ENCODE data around the gene ZP2.
"Not testable (repeated sequence)": the region's sequence is repeated elsewhere in the genome, so short reads cannot be mapped to it uniquely, and the experiment has no call there.

ZP2 gene

DNA sequence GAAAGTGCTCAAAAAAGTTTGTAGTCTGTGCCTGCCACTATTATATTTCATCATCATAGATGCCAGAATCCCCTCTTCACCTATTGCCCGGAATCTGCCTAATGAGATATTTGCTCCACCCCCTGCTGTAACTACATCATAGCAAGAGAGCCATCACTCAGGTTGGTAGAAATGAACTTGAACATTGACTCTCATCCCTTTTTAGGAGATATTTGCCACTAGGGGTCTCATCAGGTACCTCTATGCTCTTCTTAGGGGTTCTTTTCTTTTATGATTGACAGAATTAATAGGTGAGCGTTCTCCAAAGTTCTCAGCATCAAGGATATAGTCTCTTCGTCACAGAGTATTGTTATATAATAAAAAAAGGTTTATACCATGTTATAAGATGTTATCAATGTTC lies 42.1 kb upstream of the ZP2 start:
- POLR2A ChIA-PET: no interaction called here
- no peak overlapping the region for H3K27ac ChIP-seq (ENCODE audit: extremely low read depth, low read depth, low read length)
- H3K9me3 ChIP-seq (ENCODE audit: control insufficient read depth, insufficient read depth, low read depth, low read length): no peaks in the 10 kb centered on the region
- CTCF ChIA-PET: interaction anchor here (0.6 to 1.0 kb wide), 2 partner anchors 98 to 286 kb away, joined by 3 read pairs; no protein-coding TSS in a partner anchor
- no peaks in the 10 kb centered on the region for H3K36me3 ChIP-seq (ENCODE audit: control insufficient read depth in 2 of 2, insufficient read depth in 1 of 2, low read length in 2 of 2)
- no peak for TF ChIP-seq ZNF664 (tag by site-specific recombination; IDR thresholded peaks at IDR 0.05)
- no peak for TF ChIP-seq ZNF146 (tag by site-specific recombination; IDR thresholded peaks at IDR 0.05)
- no peak for TF ChIP-seq ZBTB21 (tag by site-specific recombination; IDR thresholded peaks at IDR 0.05)
- TF ChIP-seq ZNF660 (tag by site-specific recombination; IDR thresholded peaks at IDR 0.05): no peak
- TF ChIP-seq, protein P1, sequence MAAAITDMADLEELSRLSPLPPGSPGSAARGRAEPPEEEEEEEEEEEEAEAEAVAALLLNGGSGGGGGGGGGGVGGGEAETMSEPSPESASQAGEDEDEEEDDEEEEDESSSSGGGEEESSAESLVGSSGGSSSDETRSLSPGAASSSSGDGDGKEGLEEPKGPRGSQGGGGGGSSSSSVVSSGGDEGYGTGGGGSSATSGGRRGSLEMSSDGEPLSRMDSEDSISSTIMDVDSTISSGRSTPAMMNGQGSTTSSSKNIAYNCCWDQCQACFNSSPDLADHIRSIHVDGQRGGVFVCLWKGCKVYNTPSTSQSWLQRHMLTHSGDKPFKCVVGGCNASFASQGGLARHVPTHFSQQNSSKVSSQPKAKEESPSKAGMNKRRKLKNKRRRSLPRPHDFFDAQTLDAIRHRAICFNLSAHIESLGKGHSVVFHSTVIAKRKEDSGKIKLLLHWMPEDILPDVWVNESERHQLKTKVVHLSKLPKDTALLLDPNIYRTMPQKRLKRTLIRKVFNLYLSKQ (tag by site-specific recombination; IDR thresholded peaks at IDR 0.05; ENCODE audit: borderline replicate concordance): no peak
- no peak for TF ChIP-seq ZBTB6 (tag by site-specific recombination; IDR thresholded peaks at IDR 0.05)
- H3K4me1 ChIP-seq (ENCODE audit: control insufficient read depth, insufficient read depth, low read length): no peaks in the 10 kb centered on the region
- H3K4me3 ChIP-seq (ENCODE audit: low read depth, low read length): no peak overlapping the region

DNA sequence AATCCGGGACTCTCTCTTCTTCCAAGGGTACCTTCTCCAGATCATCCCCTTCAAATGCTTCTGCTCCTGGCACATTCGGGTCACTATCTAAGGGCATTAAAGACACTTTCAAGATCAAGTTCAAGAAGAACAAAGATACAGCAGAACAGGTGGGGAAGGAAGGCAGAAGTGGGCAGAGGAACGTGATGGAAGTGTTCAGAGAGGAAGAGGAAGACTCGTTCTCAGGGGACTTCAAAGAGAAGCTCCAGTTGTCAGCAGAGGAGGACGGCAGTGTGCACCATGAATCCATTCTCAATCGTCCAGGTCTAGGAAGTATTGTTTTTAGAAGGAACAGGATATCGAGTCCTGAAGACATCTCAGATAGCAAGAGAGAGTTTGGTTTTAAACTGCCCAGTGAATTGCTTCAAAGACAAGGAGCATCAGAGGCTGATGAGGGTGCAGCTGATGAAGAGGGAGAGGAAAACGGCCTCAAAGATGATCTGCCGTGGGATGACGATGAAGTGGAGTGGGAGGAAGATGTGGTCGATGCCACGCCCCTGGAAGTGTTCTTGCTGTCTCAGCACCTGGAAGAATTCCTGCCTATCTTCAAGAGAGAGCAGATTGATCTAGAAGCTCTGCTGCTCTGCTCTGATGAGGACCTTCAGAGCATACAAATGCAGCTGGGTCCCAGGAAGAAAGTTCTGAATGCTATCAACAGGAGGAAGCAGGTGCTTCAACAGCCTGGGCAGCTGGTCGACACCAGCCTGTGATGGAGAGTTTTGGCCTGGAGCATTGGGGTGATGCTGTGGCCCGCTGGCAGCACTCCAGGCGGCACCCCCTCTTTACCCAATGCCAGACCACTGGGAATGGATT lies 38.9 kb upstream of the ZP2 start:
- no peaks in the 10 kb centered on the region for H3K36me3 ChIP-seq (ENCODE audit: control insufficient read depth in 2 of 2, insufficient read depth in 1 of 2, low read length in 2 of 2)
- ChIA-PET POLR2A (no interaction called here), CTCF (no interaction called here)
- TF ChIP-seq, protein P2, sequence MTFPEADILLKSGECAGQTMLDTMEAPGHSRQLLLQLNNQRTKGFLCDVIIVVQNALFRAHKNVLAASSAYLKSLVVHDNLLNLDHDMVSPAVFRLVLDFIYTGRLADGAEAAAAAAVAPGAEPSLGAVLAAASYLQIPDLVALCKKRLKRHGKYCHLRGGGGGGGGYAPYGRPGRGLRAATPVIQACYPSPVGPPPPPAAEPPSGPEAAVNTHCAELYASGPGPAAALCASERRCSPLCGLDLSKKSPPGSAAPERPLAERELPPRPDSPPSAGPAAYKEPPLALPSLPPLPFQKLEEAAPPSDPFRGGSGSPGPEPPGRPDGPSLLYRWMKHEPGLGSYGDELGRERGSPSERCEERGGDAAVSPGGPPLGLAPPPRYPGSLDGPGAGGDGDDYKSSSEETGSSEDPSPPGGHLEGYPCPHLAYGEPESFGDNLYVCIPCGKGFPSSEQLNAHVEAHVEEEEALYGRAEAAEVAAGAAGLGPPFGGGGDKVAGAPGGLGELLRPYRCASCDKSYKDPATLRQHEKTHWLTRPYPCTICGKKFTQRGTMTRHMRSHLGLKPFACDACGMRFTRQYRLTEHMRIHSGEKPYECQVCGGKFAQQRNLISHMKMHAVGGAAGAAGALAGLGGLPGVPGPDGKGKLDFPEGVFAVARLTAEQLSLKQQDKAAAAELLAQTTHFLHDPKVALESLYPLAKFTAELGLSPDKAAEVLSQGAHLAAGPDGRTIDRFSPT (tag by site-specific recombination; IDR thresholded peaks at IDR 0.05): no peak
- TF ChIP-seq ZNF449 (tag by site-specific recombination; IDR thresholded peaks at IDR 0.05): no peak
- TF ChIP-seq, protein P3, sequence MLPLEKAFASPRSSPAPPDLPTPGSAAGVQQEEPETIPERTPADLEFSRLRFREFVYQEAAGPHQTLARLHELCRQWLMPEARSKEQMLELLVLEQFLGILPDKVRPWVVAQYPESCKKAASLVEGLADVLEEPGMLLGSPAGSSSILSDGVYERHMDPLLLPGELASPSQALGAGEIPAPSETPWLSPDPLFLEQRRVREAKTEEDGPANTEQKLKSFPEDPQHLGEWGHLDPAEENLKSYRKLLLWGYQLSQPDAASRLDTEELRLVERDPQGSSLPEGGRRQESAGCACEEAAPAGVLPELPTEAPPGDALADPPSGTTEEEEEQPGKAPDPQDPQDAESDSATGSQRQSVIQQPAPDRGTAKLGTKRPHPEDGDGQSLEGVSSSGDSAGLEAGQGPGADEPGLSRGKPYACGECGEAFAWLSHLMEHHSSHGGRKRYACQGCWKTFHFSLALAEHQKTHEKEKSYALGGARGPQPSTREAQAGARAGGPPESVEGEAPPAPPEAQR (tag by site-specific recombination; IDR thresholded peaks at IDR 0.05): no peak
- TF ChIP-seq ZBTB17 (tag by site-specific recombination; IDR thresholded peaks at IDR 0.05): no peak
- no peak for TF ChIP-seq ZNF561 (tag by site-specific recombination; IDR thresholded peaks at IDR 0.05; ENCODE audit: borderline replicate concordance)
- no peak for TF ChIP-seq ZNF132 (tag by site-specific recombination; IDR thresholded peaks at IDR 0.05; ENCODE audit: borderline replicate concordance)
- TF ChIP-seq, protein P4, sequence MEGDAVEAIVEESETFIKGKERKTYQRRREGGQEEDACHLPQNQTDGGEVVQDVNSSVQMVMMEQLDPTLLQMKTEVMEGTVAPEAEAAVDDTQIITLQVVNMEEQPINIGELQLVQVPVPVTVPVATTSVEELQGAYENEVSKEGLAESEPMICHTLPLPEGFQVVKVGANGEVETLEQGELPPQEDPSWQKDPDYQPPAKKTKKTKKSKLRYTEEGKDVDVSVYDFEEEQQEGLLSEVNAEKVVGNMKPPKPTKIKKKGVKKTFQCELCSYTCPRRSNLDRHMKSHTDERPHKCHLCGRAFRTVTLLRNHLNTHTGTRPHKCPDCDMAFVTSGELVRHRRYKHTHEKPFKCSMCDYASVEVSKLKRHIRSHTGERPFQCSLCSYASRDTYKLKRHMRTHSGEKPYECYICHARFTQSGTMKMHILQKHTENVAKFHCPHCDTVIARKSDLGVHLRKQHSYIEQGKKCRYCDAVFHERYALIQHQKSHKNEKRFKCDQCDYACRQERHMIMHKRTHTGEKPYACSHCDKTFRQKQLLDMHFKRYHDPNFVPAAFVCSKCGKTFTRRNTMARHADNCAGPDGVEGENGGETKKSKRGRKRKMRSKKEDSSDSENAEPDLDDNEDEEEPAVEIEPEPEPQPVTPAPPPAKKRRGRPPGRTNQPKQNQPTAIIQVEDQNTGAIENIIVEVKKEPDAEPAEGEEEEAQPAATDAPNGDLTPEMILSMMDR (tag by site-specific recombination; IDR thresholded peaks at IDR 0.05): no peak
- no peak for TF ChIP-seq WT1 (tag by site-specific recombination; IDR thresholded peaks at IDR 0.05)
- TF ChIP-seq ZBTB48 (tag by site-specific recombination; IDR thresholded peaks at IDR 0.05): no peak
- no peak for TF ChIP-seq ZNF776 (tag by site-specific recombination; IDR thresholded peaks at IDR 0.05; ENCODE audit: borderline replicate concordance)
- TF ChIP-seq OSR2 (tag by site-specific recombination; IDR thresholded peaks at IDR 0.05): no peak
- no peak for TF ChIP-seq ZNF510 (tag by site-specific recombination; IDR thresholded peaks at IDR 0.05; ENCODE audit: insufficient replicate concordance)
- TF ChIP-seq SP2 (tag by site-specific recombination; IDR thresholded peaks at IDR 0.05): no peak
- TF ChIP-seq ZNF777 (tag by site-specific recombination; IDR thresholded peaks at IDR 0.05; ENCODE audit: borderline replicate concordance): no peak
- no peak for TF ChIP-seq ZNF416 (tag by site-specific recombination; IDR thresholded peaks at IDR 0.05)
- H3K4me3 ChIP-seq (ENCODE audit: low read depth, low read length): no peak overlapping the region
- H3K27ac ChIP-seq (ENCODE audit: extremely low read depth, low read depth, low read length): no peak overlapping the region
- no peaks in the 10 kb centered on the region for H3K9me3 ChIP-seq (ENCODE audit: control insufficient read depth, insufficient read depth, low read depth, low read length)
- H3K4me1 ChIP-seq (ENCODE audit: control insufficient read depth, insufficient read depth, low read length): no peaks in the 10 kb centered on the region

DNA sequence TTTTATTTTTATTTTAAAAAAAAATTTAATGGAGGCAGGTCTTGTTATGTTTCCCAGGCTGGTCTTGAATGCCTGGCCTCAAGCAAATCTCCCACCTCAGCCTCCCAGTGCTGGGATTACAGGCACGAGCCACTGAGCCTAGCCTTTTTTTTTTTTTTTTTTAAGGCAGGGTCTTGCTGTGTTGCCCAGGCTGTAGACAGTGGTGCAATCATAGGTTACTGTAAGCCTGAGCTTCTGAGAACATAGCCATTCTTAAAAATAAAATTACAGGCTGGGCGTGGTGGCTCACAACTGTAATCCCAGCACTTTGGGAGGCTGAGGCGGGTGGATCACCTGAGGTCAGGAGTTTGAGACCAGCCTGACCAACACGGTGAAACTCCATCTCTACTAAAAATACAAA lies 36.8 kb upstream of the ZP2 start:
- H3K27ac ChIP-seq (ENCODE audit: extremely low read depth, low read depth, low read length); H3K4me3 ChIP-seq (ENCODE audit: low read depth, low read length); CTCF ChIA-PET; H3K36me3 ChIP-seq (ENCODE audit: control insufficient read depth in 2 of 2, insufficient read depth in 1 of 2, low read length in 2 of 2); H3K4me1 ChIP-seq (ENCODE audit: control insufficient read depth, insufficient read depth, low read length); POLR2A ChIA-PET; H3K9me3 ChIP-seq (ENCODE audit: control insufficient read depth, insufficient read depth, low read depth, low read length): not testable (repeated sequence)

Data from HEK293 (cell line).